H1 (cell line): ENCODE data around the gene CCNB1. TPM values are rescaled to one million over a fixed set of nuclear protein-coding genes. Genes with fewer than 3 reads are reported as not detected.
"Not testable (repeated sequence)": the region's sequence is repeated elsewhere in the genome, so short reads cannot be mapped to it uniquely, and the experiment has no call there.

Experiments used
- CTCF ChIA-PET: fragments of 300-600 bp; sonication (Branson Sonifier 250); formaldehyde crosslinking; loops from one replicate; lab custom pipeline; 2021; ENCODE audit not compliant: partially characterized antibody; lab: Charles Lee
- POLR2A ChIA-PET: fragments of 300-600 bp; sonication (Branson Sonifier 250); formaldehyde crosslinking; loops from one replicate; lab custom pipeline; 2021; ENCODE audit warnings: inconsistent platforms; ENCODE audit not compliant: partially characterized antibody; lab: Charles Lee
- DNase-seq, 2 experiments: peaks; one replicate each; pipeline versions ENCODE4 v3.0.0 to v3.0.0-alpha.2; 2010 to 2022; ENCODE audit warnings: low spot score in 2 of 2, low read depth in 1 of 2, mixed read lengths in 1 of 2
- FAIRE-seq: peaks from 2 replicates; lab custom pipeline; 2011; peaks lifted over from hg19 to GRCh38; lab: Jason Lieb, UNC
- H2AFZ ChIP-seq: 2 replicates; pipeline ENCODE4 v1.8.1; 2012; ENCODE audit warnings: low read length, inconsistent platforms
- H2AK5ac ChIP-seq: 2 replicates; pipeline ENCODE4 v1.6.1; 2013; ENCODE audit warnings: low read depth, low read length
- H2BK120ac ChIP-seq: replicated peaks from 2 replicates; pipeline ENCODE3; 2013; ENCODE audit warnings: low read depth, low read length, inconsistent platforms
- H2BK12ac ChIP-seq: 2 replicates; pipeline ENCODE4 v1.6.1; 2013; ENCODE audit warnings: low read depth, low read length
- H2BK15ac ChIP-seq: 2 replicates; pipeline ENCODE4 v1.6.1; 2013; ENCODE audit warnings: low read length
- H2BK20ac ChIP-seq: 2 replicates; pipeline ENCODE4 v1.6.1; 2013; ENCODE audit warnings: low read length
- H2BK5ac ChIP-seq: 2 replicates; pipeline ENCODE4 v1.6.1; 2013; ENCODE audit warnings: low read depth, low read length
- H3K14ac ChIP-seq: 2 replicates; pipeline ENCODE4 v1.6.1; 2013; ENCODE audit warnings: inconsistent platforms; ENCODE audit not compliant: insufficient read length
- H3K18ac ChIP-seq: 2 replicates; pipeline ENCODE4 v1.6.1; 2013; ENCODE audit warnings: low read length; ENCODE audit errors: extremely low read depth
- H3K23ac ChIP-seq: 2 replicates; pipeline ENCODE4 v1.6.1; 2013; ENCODE audit warnings: inconsistent platforms; ENCODE audit not compliant: insufficient read length
- H3K23me2 ChIP-seq: 2 replicates; pipeline ENCODE4 v1.6.1; 2013; ENCODE audit warnings: low read depth, low read length
- H3K27ac ChIP-seq: 2 replicates; pipeline ENCODE4 v1.6.1; 2011; ENCODE audit warnings: low read depth, low read length, inconsistent platforms
- H3K27me3 ChIP-seq, 4 experiments: replicated peaks in 1 of 4; 1 replicate in 1 of 4; 2 replicates in 3 of 4; pipeline versions ENCODE4 v1.6.1 to v1.8.1; 2011 to 2013; ENCODE audit warnings: low read length in 3 of 4, mild to moderate bottlenecking in 3 of 4, inconsistent platforms in 2 of 4, mixed read lengths in 2 of 4, moderate library complexity in 1 of 4; ENCODE audit not compliant: control insufficient read depth in 3 of 4, insufficient read depth in 3 of 4; ENCODE audit errors: extremely low read depth in 1 of 4
- H3K36me3 ChIP-seq, 4 experiments: 2 replicates each; pipeline versions ENCODE4 v1.6.1 to v1.8.1; 2011 to 2013; ENCODE audit warnings: mild to moderate bottlenecking in 4 of 4, low read length in 3 of 4, moderate library complexity in 2 of 4, control low read depth in 1 of 4, inconsistent platforms in 1 of 4; ENCODE audit not compliant: insufficient read depth in 4 of 4, control insufficient read depth in 2 of 4
- H3K4ac ChIP-seq: replicated peaks from 2 replicates; pipeline ENCODE3; 2013; ENCODE audit warnings: low read length, low read depth, mixed read lengths, inconsistent platforms; ENCODE audit not compliant: insufficient read length
- H3K4me1 ChIP-seq, 4 experiments: replicated peaks in 1 of 4; 1 replicate in 1 of 4; 2 replicates in 3 of 4; pipeline versions ENCODE4 v1.6.1 to v1.8.1; 2011 to 2013; ENCODE audit warnings: low read length in 3 of 4, inconsistent platforms in 2 of 4, mixed read lengths in 1 of 4; ENCODE audit not compliant: insufficient read depth in 4 of 4, control insufficient read depth in 3 of 4
- H3K4me2 ChIP-seq, 2 experiments: 2 replicates each; pipeline versions ENCODE4 v1.6.1 to v1.8.1; 2011 to 2013; ENCODE audit warnings: low read depth in 2 of 2, low read length in 2 of 2, control low read depth in 1 of 2, inconsistent platforms in 1 of 2, mild to moderate bottlenecking in 1 of 2; ENCODE audit not compliant: insufficient read depth in 1 of 2
- H3K4me3 ChIP-seq, 4 experiments: fragments of 200-600, 300-600 bp in 1 of 4; sonication (generic), shearing (Covaris generic), sonication (Bioruptor Twin) in 1 of 4; 2 replicates each; pipeline versions ENCODE4 v1.5.1 to v1.8.1; 2011 to 2016; ENCODE audit warnings: low read length in 4 of 4, low read depth in 3 of 4, control low read depth in 2 of 4, inconsistent platforms in 2 of 4, mild to moderate bottlenecking in 2 of 4, mixed read lengths in 1 of 4, moderate library complexity in 1 of 4; ENCODE audit not compliant: insufficient read depth in 2 of 4; ENCODE audit errors: extremely low read depth in 1 of 4
- H3K56ac ChIP-seq: replicated peaks from 2 replicates; pipeline ENCODE3; 2013; ENCODE audit warnings: low read depth, mild to moderate bottlenecking, mixed read lengths, low read length, inconsistent platforms; ENCODE audit not compliant: insufficient read length
- H3K79me1 ChIP-seq: 2 replicates; pipeline ENCODE4 v1.6.1; 2013; ENCODE audit warnings: low read depth, low read length, control low read depth
- H3K79me2 ChIP-seq, 2 experiments: 2 replicates each; pipeline versions ENCODE4 v1.6.1 to v1.8.1; 2012 to 2013; ENCODE audit warnings: low read length in 2 of 2, mild to moderate bottlenecking in 2 of 2, inconsistent platforms in 1 of 2; ENCODE audit not compliant: insufficient read depth in 2 of 2, control insufficient read depth in 1 of 2
- H3K9ac ChIP-seq, 4 experiments: replicated peaks in 1 of 4; 1 replicate in 1 of 4; 2 replicates in 3 of 4; pipeline versions ENCODE4 v1.6.1 to v1.8.1; 2011 to 2013; ENCODE audit warnings: low read depth in 3 of 4, low read length in 3 of 4, control low read depth in 2 of 4, mild to moderate bottlenecking in 2 of 4, moderate library complexity in 2 of 4, inconsistent platforms in 1 of 4; ENCODE audit errors: extremely low read depth in 1 of 4
- H3K9me3 ChIP-seq, 2 experiments: 2 replicates each; pipeline versions ENCODE4 v1.6.1 to v1.8.1; 2012 to 2013; ENCODE audit warnings: mild to moderate bottlenecking in 2 of 2, moderate library complexity in 2 of 2, control low read depth in 1 of 2, inconsistent platforms in 1 of 2, low read depth in 1 of 2, low read length in 1 of 2, mixed read lengths in 1 of 2; ENCODE audit not compliant: insufficient read depth in 2 of 2
- H4K20me1 ChIP-seq, 2 experiments: replicated peaks in 1 of 2; 2 replicates each; pipeline versions ENCODE3 to v1.8.1; 2011 to 2013; ENCODE audit warnings: inconsistent platforms in 2 of 2, low read length in 2 of 2, mild to moderate bottlenecking in 1 of 2; ENCODE audit not compliant: insufficient read depth in 2 of 2, control insufficient read depth in 1 of 2
- H4K5ac ChIP-seq: 2 replicates; pipeline ENCODE4 v1.6.1; 2013; ENCODE audit warnings: low read length, low read depth, mixed read lengths, inconsistent platforms; ENCODE audit not compliant: insufficient read length
- H4K8ac ChIP-seq: 2 replicates; pipeline ENCODE4 v1.8.0; 2013; ENCODE audit warnings: mild to moderate bottlenecking, moderate library complexity, low read length, inconsistent platforms; ENCODE audit not compliant: insufficient read depth; ENCODE audit errors: extremely low read depth
- H4K91ac ChIP-seq: replicated peaks from 2 replicates; pipeline ENCODE3; 2013; ENCODE audit warnings: low read length, mixed read lengths, inconsistent platforms; ENCODE audit not compliant: insufficient read length
- WGBS, 2 experiments: shearing (Covaris generic) in 1 of 2; methylation state at CpG; one replicate each; pipeline versions ENCODE4 v1.1.6 to v1.1.7; 2013 to 2015; ENCODE audit warnings: low lambda C conversion rate in 2 of 2, mixed read lengths in 2 of 2, inconsistent platforms in 1 of 2, low coverage in 1 of 2, missing lambda C conversion rate in 1 of 2; ENCODE audit not compliant: insufficient replicate concordance in 2 of 2, insufficient coverage in 1 of 2, insufficient read length in 1 of 2; ENCODE audit errors: extremely low coverage in 1 of 2, missing lambda C conversion rate in 1 of 2; 5-methylcytosine and 5-hydroxymethylcytosine counted together
- polyA plus RNA-seq, 7 experiments: library from polyadenylated mRNA; depleted of rRNA in 3 of 7; stranded (reverse) in 5 of 7; unstranded in 2 of 7; fragments of >200 nt in 5 of 7; fragments of 200-250 nt in 2 of 7; gene quantifications; 1 replicate in 5 of 7; 2 replicates in 1 of 7; 4 replicates in 1 of 7; pipeline versions ENCODE4 v1.2.1 to v1.2.3, GENCODE V29; 2011 to 2013; ENCODE audit warnings: missing spikeins in 2 of 7, mixed read lengths in 2 of 7
- total RNA-seq: library from RNA; stranded (reverse); fragmentation: NEBNext Ultra II Directional; extraction: Animal tissue kit (Norgen Biotek cat#: 25700); gene quantifications from 2 replicates; pipeline ENCODE4 v1.2.1, GENCODE V29; 2021

Gene CCNB1
- total and polyA plus RNA-seq, 2 of the 8 experiments (the other 6 are each of a cell fraction or from before 2014, with no cell fraction given) = 122 to 338 TPM

DNA sequence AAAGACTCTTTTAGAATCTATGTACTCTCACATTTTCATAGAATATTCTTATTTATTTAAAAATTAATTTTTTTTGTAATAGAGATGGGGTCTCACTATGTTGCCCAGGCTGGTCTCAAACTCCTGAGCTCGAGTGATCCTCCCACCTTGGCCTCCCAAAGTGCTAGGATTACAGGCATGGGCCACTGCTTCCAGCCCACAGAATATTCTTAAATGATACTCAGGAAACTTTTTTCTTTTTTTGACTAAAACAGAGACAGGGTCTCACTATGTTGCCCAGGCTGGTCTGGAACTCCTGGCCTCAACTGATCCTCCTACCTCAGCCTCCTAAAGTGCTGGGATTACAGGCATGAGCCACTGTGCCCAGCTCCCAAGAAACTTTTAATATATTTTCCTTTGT, 29.7 kb upstream of the CCNB1 start:
- H3K27ac ChIP-seq, H3K4me1 ChIP-seq, H3K4ac ChIP-seq, H2BK20ac ChIP-seq, H3K14ac ChIP-seq, H3K18ac ChIP-seq, H3K23me2 ChIP-seq, H2AK5ac ChIP-seq, H2BK15ac ChIP-seq, H3K23ac ChIP-seq, H4K91ac ChIP-seq, H2AFZ ChIP-seq, H2BK120ac ChIP-seq, H3K79me2 ChIP-seq, H3K4me3 ChIP-seq, H3K27me3 ChIP-seq, H3K9me3 ChIP-seq, H4K20me1 ChIP-seq, H3K56ac ChIP-seq, H2BK12ac ChIP-seq, H3K36me3 ChIP-seq, H3K9ac ChIP-seq, POLR2A ChIA-PET, H3K4me2 ChIP-seq, DNase-seq, H2BK5ac ChIP-seq, H4K5ac ChIP-seq, H4K8ac ChIP-seq, H3K79me1 ChIP-seq, FAIRE-seq: not testable (repeated sequence)
- CTCF ChIA-PET = interaction anchor here (0.6 kb wide), 1 partner anchor 113 kb away, joined by 3 read pairs; no protein-coding TSS in a partner anchor
- 100% methylated on average over 1 of the region's 1 CpG; no CpG with 5 or more reads in 1 of the 2 experiments for WGBS, 2 experiments
